Nucleus accumbens (tissue), 56 donors: ENCODE results near the gene UACA.

Experiments
- DNase-seq, 56 donors: peaks; one replicate each; lab custom pipeline; 2025; lab: John Stamatoyannopoulos, UW

Gene UACA

DNA sequence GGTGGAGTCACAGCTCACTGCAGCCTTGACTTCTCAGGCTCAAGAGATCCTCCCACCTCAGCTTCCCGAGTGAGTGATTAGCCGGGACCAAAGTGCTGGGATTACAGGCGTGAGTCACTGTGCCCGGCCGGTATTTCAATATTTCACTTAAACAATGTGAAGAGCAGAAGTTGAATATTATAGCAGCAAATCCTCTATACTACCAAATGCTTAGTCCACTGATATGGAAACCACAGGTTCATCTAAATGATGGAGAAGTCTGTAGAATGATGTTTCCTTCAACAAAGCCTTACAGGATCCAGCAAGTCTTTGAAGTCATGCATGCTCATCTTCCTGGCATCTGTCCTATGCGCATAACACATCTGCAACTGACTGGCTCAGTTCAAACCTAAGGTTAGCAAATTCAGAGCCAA, 20.3 kb upstream of the UACA start:
- no peak for DNase-seq

DNA sequence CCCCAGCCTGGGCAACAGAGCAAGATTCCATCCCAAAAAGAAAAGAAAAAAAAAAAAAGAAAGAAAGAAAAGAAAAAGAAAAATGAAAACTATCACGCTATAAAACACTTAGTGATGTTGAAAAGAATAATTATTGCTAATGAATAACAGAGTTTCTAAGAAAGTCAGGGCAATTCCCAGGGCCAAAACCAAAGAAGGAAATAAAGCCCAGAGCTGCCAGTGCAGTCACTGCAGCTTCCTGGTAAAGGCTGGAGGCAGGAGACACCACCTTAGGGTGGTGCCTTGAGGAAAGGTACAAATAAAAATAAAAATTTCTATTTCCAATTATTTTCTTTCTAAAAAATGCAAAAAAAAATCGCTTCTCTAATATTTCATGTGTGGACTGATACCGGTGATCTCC, 19.7 kb upstream of the UACA start:
- DNase-seq = no peak

DNA sequence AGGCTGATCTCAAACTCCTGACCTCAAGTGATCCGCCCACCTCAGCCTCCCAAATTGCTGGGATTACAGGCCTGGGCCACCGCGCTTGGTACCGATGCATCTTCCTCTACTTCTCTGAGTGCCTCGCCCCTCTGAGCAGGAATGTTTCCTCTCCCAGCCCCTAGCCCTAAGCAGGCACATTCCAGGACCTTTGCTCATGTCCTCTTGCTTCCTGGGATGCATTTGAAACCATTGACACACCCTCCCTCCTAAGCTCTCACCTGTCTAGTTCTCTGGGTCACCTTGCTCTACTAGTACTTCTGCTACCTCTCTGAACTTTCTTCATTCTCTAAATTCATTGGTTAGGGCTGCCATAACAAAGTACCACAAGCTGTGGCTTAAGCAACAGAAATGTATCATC, 17.9 kb upstream of the UACA start:
- no peak for DNase-seq

DNA sequence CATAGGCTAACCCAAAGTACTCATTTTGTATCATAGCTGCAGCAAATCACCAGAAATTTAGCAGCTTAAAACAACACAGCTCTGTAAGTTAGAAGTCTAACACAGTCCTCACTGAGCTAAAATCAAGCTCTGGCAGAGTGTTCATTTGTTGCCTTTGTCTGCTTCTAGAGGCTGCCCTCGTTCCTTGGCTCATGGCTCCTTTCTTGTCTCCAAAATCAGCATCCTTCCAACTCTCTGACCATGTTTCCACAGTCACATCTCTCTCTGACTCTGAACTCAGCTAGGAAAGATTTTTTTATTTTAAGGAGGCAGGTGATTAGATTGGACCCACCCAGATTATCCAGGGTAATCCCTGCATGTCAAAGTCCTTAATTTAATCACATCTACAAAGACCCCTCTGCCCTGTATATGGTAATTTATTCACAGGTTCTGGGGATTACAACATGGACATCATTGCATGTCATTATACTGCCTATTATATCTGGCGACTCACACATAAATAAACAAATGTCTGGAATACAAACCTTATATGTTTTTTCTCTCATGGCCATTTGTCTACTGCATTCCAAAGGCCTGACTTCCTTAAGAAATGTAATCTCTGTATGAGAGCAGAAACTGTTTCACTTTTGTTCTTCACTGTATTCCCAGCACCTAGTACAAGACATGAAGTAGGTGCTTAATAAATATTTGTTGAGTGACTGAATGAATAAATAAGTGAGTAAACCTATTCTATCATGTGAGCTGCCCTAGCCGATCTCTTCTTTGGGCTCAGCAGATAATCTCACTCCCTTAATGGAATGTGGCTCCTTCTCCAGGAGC, 15.1 kb upstream of the UACA start:
- DNase-seq = no peak

DNA sequence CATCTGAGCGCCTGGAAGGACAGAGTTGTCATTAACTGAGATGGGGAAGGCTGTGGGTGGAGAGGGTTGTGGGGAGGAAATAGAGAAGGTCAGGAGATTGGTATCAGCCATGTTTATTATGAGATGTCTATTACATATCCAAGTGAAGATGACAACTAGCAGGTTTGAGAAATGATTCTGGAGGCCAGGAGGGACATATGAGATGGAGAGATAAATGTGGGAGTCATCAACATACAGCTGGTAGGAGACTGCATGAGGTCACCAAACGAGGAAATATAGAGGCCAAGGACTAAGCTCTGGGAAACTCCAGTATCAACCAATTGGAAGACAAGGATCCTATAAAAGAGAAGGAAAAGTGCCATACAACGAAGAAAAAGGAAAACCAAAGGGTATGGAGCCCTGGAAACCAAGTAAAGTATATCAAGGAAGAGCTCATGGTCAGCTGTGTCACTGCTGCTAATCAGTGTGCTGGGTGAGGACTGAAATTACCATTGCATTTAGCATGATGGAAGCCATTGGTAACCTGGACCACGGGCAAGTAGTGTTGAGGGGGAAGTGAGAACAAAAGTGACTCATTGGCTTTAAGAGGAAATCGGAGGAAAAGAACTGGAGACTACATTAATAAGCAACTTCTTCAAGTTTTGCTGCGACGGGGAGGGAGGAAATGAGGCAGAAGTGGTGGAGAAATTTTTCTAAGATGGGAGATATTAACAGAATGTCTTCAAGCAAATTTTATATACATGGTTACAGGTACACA, 14.0 kb upstream of the UACA start:
- DNase-seq = no peak

DNA sequence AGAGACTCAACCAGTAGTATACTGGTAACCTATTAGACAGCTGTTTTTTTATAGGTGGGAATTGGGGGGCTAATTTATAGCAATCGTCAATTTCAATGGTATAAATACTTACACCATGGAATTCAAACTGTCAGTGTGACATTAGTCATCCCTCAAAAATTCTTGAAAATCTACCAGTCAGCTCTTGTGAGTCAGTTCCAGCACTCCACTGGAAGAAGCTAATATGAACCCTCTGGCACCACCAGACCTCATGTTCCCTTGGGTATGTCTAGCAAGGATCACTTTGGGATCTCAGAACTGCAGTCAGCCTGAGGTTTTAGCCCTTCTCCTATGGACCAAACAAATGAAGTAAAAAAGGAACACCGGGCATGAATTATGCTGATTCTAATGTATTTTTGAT, 11.8 kb upstream of the UACA start:
- no peak for DNase-seq

DNA sequence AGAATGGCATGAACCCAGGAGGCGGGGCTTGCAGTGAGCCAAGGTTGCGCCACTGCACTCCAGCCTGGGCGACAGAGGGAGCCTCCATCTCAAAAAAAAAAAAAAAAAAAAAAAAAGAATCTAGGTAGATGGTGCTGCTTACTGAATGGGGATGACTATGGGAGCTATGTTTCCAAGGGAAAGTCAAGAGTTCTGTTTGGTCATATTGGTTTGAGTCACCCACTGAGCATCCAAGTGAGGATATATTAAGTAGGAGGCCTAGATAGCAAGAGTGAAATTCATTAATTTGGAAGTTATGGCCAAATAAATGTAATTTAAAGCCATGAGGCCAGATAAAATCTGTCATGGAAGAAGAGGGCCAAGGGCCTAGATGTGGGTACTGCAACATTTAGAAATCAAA, 9.0 kb upstream of the UACA start:
- no peak for DNase-seq

DNA sequence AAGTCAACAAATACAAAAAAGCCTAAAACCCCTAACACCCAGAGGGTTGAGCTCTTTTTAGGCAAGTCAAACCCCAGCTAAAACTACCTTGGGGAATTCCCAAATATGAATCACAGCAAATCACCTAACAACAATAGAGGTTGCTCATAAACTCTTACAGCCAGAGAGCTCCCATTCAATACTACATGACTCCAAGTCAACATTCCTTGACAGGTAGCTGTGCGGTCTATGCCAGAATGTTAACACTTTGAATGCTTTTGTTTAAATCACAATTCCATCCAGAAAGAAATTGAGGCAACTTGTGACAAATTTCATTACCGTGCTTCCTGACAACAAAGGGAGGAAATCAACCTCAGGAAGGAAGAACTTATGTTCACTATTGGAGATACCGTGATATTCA, 7.5 kb upstream of the UACA start:
- no peak for DNase-seq

DNA sequence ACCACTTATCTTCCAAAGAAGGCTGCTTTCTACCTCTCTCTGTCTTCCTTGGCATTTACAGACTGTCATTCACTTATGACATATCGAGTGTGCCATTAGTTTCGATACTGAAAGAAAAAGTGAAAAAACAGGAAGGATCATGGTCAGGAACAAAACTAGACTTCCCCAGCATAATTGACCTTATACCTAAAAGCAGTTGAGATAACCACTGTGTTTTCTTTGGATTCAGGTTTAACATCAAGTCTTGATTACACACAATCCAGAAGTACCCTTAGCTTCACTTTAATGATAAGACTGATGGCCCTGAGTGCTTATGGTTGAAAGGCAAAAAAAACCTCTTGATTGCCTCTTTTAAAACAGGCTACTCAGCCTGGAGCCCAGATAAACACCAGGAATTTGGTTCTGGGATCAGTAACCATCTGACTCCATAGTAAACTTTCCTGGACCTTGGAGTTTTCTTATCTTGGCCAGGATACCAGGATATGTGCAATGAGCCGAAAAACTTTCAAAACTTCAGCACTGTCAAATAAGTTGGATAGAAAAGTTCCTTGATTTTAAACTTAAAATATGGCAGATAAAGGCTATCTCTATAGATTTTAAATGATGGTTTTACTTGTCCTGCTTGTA, 5.0 kb upstream of the UACA start:
- no peak for DNase-seq

DNA sequence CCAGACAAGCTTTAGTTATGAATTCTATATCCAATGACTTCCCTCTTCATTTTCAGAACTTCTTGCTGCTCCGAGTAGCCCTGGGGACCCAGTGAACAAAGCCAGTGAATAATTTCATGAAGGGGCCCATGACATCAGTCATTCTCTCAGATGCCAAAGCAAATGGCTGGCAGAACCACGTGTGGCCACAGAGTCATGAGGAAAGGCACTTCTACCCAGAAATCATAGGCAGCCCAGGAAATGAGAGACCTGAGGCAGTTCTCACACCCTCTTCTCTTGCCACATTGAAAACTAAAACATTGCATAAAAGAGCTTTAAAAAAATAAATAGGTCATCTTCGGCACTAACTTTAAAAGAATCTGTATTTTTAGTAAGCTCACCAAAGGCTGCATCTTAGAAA, 4.3 kb upstream of the UACA start:
- no peak for DNase-seq

DNA sequence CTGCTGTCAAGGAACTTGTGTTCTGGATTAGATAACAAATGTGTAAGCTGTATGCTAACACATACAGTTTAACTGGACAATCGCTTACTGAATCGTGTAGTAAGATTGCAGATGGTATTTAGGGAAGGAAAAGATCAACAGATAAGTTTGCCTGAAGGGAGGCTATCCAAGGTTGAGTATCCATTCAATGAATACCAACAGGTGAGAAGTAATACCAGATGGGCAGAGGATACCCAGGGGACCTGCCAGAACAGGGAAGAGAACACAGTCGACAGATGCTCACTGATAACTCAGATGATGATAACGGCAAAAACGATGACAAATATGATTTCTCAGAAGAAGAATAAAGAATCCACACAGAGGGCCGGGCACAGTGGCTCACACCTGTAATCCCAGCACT, 3.2 kb upstream of the UACA start:
- DNase-seq = no peak

DNA sequence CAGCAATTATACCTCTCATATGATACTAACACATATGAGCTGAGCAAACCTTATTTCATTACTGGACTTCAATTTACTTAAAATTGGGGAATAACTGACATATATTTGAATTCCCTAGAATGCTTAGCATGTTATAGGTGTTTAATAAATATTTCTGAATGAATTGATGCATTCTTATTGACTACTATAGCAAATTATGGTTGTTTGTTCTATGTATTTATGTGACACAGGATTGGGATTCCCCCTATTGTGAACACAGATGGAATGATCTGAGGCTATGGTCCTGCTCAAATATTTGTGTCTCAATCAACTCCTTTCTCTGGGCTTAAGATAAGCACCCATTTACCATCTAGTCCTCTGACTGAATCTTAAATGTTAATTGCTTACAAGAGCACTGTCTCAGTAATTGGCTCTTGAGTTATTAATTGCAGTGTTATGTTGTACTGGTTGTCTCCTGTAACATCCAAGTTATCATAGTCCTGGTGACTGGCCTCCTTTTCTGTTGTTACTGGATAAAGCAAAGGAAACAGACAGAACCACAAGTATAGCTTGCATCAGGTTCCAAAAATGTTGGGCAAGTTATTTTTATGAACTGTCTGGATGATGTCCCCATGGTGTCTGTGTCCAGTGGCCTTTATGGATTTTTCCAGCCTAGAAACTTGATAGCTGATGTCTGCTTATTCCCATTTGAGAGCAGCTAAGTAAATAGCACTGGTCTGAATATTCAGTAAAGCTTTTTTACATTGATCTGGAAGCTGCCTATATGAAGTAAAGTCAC, 2.3 kb upstream of the UACA start:
- DNase-seq = no peak

DNA sequence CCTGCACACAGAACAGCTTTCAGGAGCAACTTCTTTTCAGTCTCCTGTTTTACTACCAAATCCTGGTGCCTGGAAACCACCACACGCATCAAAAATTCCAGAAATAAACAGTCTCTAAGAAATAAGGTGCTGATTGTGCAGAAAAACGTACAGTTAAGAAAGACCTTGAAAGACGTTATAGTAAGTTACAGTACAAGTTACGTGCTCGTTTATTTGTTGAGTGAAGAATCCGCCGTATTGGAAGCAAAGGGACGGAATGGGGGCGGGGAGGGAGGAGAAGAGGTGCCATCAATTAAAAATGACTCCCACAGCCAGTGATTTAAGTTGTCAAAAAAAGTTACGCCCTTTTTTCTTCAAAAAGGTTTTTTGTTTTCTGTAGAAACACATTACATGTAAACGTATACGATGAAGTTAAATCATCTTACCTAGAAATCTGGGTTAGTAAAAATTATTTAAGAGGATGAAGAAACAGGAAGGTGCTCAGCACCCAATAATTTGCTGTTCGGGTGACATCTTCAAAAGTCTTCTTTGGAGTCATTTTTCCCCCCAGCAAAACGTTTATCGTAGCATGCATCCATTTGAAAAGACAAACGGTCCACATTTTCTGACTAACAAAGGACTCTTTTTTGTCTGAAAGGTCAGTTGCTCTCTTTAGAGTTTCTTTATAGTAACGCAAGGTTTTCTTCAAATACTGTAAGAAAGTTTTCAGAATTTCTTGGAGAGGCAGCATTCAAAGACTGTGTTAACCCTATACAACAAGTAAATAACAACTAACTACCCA, 782 bp upstream of the UACA start:
- DNase-seq = no peak

DNA sequence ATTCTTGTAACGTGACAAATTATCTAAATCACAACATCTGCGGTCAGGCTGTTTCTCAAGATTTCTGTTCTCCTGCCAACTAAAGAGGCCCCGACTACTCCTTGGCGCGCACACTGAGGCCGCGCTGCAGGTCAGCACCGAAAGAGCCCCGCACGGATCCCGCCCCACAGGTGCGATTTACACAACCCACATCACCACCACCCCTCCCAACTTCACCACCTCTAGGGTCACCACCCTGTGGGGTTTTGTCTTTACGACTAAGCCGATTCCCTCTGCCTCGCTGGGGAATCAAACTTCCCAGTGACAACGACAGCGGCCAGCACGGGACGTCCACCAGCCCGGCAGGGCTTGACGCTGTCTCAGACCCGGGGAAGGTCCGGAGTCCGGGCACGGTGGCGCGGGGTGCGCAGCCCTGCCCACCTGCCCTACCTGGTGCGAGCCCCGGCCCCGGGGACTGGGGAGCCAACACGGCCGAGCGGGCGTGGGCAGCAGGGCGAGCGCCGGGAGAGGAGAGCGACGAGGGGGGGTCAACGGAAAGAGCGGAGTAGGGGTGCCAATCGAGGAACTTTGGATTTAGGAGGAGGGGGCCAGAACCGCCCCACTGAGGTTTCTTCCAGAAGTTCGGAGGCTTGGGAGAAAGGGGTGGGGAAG, 764 bp downstream of the UACA start:
- peak in 4 of 56 donors; percentile 16 to 30 (median 20) for DNase-seq

DNA sequence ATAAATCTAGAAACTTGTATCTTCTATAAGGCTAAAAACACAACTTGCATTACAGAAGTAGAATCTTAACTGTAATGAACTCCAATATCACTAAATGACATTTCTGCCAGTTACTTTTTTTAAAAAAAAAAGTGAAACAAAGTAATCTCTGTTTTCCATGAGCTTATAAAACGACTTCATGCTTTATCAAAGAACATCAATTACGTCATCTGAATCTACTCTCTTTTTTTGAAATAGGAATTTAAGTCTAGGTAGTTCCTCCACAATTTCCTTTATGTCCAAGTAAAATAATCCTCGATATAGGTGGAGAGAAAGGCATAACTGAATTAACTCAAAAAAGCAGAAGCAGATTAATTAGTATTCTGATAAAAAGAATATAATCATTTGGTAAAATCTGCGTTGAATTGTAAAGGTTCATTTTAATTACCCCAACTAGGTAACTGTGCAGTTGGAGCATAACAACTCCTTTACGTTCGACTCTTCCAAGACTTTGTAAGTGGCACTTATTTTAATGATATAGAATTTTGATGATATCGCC, 1.4 kb downstream of the UACA start:
- no peak for DNase-seq

DNA sequence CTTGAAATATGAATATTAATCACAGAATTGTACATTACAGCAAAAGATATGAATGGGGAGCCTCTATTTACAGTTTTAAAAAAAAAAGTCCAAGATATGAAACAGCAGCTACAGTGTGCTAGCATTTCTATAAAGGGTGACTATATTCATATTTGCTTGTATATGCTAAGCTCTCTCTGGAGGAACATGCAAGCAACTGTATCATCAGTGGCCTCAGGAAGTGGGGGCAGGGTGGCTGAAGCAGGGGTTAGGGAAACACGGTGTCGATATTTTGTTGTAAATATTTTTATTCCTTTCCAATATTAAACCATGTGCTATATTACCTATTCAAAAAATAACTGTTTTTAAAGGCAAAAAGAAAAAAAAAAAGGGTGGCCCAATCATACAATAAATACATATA, 2.3 kb downstream of the UACA start:
- DNase-seq = no peak

DNA sequence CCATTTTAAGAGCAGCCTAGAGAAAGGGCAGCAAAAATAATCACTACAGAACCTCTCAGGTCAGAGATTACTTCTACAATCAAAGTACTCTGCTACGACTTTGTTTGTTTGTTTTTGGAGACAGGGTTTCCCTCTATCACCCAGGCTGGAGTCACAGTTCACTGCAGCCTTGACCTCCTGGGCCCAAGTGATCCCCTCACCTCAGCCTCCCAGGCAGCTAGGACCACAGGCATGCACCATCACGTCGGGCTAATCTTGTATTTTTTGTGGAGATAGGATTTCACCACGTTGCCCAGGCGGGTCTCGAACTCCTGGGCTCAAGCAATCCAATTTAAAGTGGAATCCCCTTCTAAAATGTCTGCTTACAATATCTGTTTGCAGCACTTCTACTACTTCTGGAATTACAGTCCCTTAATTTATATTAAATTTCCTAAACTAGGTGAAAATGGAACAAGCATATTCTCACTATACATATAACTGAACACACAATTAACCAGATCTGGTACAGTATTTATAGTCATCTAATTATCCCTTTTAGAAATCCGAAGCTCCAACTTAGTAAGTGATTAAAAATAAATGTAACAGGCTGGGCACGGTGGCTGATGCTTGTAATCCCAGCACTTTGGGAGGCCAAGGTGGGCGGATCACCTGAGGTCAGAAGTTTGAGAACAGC, 4.4 kb downstream of the UACA start:
- DNase-seq = no peak

DNA sequence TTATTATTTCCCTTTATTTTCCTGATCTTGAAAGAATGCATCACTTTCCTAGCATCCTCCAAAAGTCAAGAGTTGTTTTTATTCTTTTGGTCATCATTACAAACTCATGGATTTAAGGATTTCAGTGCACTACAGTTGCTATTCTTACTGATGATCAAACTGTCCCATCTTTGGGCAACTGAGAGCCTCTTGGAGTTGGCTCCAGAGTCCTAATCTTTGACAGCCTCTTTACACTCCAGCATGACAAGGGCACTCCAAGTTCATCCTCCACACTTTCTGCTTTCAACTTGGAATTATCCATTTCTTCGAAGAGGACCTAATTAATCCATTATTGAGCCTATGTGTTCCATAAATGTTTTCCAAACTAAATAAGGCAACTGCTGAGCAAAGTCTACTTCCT, 5.7 kb downstream of the UACA start:
- DNase-seq = no peak

DNA sequence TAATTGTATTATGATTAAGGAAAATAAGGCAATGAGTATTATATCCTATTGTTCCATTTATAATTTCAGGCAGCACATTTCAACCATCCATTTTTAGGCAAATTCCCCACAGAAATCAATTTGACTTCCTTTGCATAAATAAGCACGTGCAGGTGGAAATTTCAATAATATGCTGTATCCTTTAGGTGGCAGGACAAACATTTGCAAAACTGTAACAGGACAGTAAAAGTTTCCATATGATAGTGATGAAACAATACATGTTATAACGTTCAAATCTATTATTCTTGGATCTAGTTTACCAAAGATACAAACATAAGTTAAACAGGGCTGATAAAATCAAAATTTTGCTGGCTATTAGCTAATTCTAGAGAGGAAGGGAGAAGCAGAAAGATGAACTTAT, 8.5 kb downstream of the UACA start:
- no peak for DNase-seq
